Measurements from ENCODE around the gene PRKG1. TPM values are rescaled to one million over a fixed set of nuclear protein-coding genes. Genes with fewer than 3 reads are reported as not detected.

Gene PRKG1
- total RNA-seq, 1 donor from 2014 or later = 22.8 TPM

GRCh38 chr10:52048051-52048450 lies 973.8 kb downstream of the PRKG1 start:
- DNase-seq (ENCODE audit: low spot score) = no peak
- TF ChIP-seq CTCF (IDR thresholded peaks at IDR 0.05) = no peak
- Mint-ChIP-seq H3K27ac (ENCODE audit: unreplicated experiment) (no peak overlapping the region), H3K4me1 (ENCODE audit: low read depth) (no peaks in the 10 kb centered on the region), H3K36me3 (ENCODE audit: low read depth) (no peaks in the 10 kb centered on the region), H3K27me3 (ENCODE audit: low read depth) (no peaks in the 10 kb centered on the region), H3K4me3 (ENCODE audit: unreplicated experiment) (no peak overlapping the region), H3K9me3 (ENCODE audit: low read depth) (no peaks in the 10 kb centered on the region)

GRCh38 chr10:52050429-52051047 lies 976.3 kb downstream of the PRKG1 start:
- Mint-ChIP-seq H3K36me3 (ENCODE audit: low read depth) (no peaks in the 10 kb centered on the region), H3K27ac (ENCODE audit: unreplicated experiment) (no peak overlapping the region), H3K27me3 (ENCODE audit: low read depth) (no peaks in the 10 kb centered on the region), H3K9me3 (ENCODE audit: low read depth) (no peaks in the 10 kb centered on the region), H3K4me1 (ENCODE audit: low read depth) (no peaks in the 10 kb centered on the region), H3K4me3 (ENCODE audit: unreplicated experiment) (no peak overlapping the region)
- DNase-seq (ENCODE audit: low spot score) = no peak
- no peak for TF ChIP-seq CTCF (IDR thresholded peaks at IDR 0.05)

- Mint-ChIP-seq H3K27me3 (ENCODE audit: low read depth) (no peaks in the 10 kb centered on the region), H3K36me3 (ENCODE audit: low read depth) (no peaks in the 10 kb centered on the region), H3K9me3 (ENCODE audit: low read depth) (no peaks in the 10 kb centered on the region), H3K4me1 (ENCODE audit: low read depth) (no peaks in the 10 kb centered on the region), H3K27ac (ENCODE audit: unreplicated experiment) (no peak overlapping the region), H3K4me3 (ENCODE audit: unreplicated experiment) (no peak overlapping the region)
- DNase-seq (ENCODE audit: low spot score) = no peak
- TF ChIP-seq CTCF (IDR thresholded peaks at IDR 0.05) = no peak
Observed at GRCh38 chr10:52053497-52053896, 979.2 kb downstream of the PRKG1 start.

- no peak overlapping the region for H3K4me3 Mint-ChIP-seq (ENCODE audit: unreplicated experiment)
- H3K36me3 Mint-ChIP-seq (ENCODE audit: low read depth) = no peaks in the 10 kb centered on the region
- H3K27me3 Mint-ChIP-seq (ENCODE audit: low read depth) = no peaks in the 10 kb centered on the region
- no peaks in the 10 kb centered on the region for H3K4me1 Mint-ChIP-seq (ENCODE audit: low read depth)
- no peaks in the 10 kb centered on the region for H3K9me3 Mint-ChIP-seq (ENCODE audit: low read depth)
- no peak for DNase-seq (ENCODE audit: low spot score)
- no peak overlapping the region for H3K27ac Mint-ChIP-seq (ENCODE audit: unreplicated experiment)
- no peak for TF ChIP-seq CTCF (IDR thresholded peaks at IDR 0.05)
Observed at GRCh38 chr10:52056291-52056690, 982.0 kb downstream of the PRKG1 start.

- Mint-ChIP-seq H3K27me3 (ENCODE audit: low read depth) (no peaks in the 10 kb centered on the region), H3K27ac (ENCODE audit: unreplicated experiment) (no peak overlapping the region), H3K9me3 (ENCODE audit: low read depth) (no peaks in the 10 kb centered on the region), H3K4me3 (ENCODE audit: unreplicated experiment) (no peak overlapping the region), H3K36me3 (ENCODE audit: low read depth) (no peaks in the 10 kb centered on the region), H3K4me1 (ENCODE audit: low read depth) (no peaks in the 10 kb centered on the region)
- no peak for DNase-seq (ENCODE audit: low spot score)
- no peak for TF ChIP-seq CTCF (IDR thresholded peaks at IDR 0.05)
Observed at GRCh38 chr10:52059089-52059488, 984.8 kb downstream of the PRKG1 start.

Data from chondrocyte (in vitro differentiated cells).